Measurements from ENCODE around the gene RPL36A.

The RPL36A gene

GRCh38 chrX:101390664-101391525, at the start of gene RPL36A:
RPL36A (plus strand) TSS chrX:101391011; CDS start chrX:101391044, 33 bp downstream.
- in situ Hi-C loops (cut with HindIII; ENCODE audit: low sequenced_read_pairs): no loop called here

- in situ Hi-C loops (cut with HindIII; ENCODE audit: low sequenced_read_pairs): loop anchor here (5.0 kb wide), 1 partner anchor 34 kb away; no protein-coding TSS in a partner anchor
These were observed 42.9 kb upstream of the RPL36A start for GRCh38 chrX:101347859-101348451.

GRCh38 chrX:101348452-101349192, 42.2 kb upstream of the RPL36A start, which contains the start of gene TIMM8A:
TIMM8A (minus strand) TSS chrX:101348742; CDS start chrX:101348664, 78 bp downstream.
- in situ Hi-C loops (cut with HindIII; ENCODE audit: low sequenced_read_pairs): loop anchor here (5.0 kb wide), 1 partner anchor 34 kb away; no protein-coding TSS in a partner anchor

- in situ Hi-C loops (cut with HindIII; ENCODE audit: low sequenced_read_pairs): loop anchor here (5.0 kb wide), 1 partner anchor 33 kb away; no protein-coding TSS in a partner anchor
These were observed 41.6 kb upstream of the RPL36A start for GRCh38 chrX:101349193-101349562.

GRCh38 chrX:101357166-101357795, 33.5 kb upstream of the RPL36A start:
- in situ Hi-C loops (cut with HindIII; ENCODE audit: low sequenced_read_pairs): no loop called here

GRCh38 chrX:101359966-101360365, 30.8 kb upstream of the RPL36A start:
- in situ Hi-C loops (cut with HindIII; ENCODE audit: low sequenced_read_pairs): no loop called here

GRCh38 chrX:101360390-101360789, 30.4 kb upstream of the RPL36A start:
- in situ Hi-C loops (cut with HindIII; ENCODE audit: low sequenced_read_pairs): no loop called here

GRCh38 chrX:101362116-101362515, 28.7 kb upstream of the RPL36A start:
- in situ Hi-C loops (cut with HindIII; ENCODE audit: low sequenced_read_pairs): no loop called here

GRCh38 chrX:101362757-101363156, 28.1 kb upstream of the RPL36A start:
- in situ Hi-C loops (cut with HindIII; ENCODE audit: low sequenced_read_pairs): no loop called here

GRCh38 chrX:101365301-101365795, 25.5 kb upstream of the RPL36A start:
- in situ Hi-C loops (cut with HindIII; ENCODE audit: low sequenced_read_pairs): no loop called here

- in situ Hi-C loops (cut with HindIII; ENCODE audit: low sequenced_read_pairs): no loop called here
These were observed 22.0 kb upstream of the RPL36A start for GRCh38 chrX:101368800-101369199.

- in situ Hi-C loops (cut with HindIII; ENCODE audit: low sequenced_read_pairs): no loop called here
These were observed 21.1 kb upstream of the RPL36A start for GRCh38 chrX:101369687-101370086.

- in situ Hi-C loops (cut with HindIII; ENCODE audit: low sequenced_read_pairs): no loop called here
These were observed 19.8 kb upstream of the RPL36A start for GRCh38 chrX:101370888-101371504.

GRCh38 chrX:101377547-101377946, 13.3 kb upstream of the RPL36A start:
- in situ Hi-C loops (cut with HindIII; ENCODE audit: low sequenced_read_pairs): no loop called here

GRCh38 chrX:101383679-101384205, 7.1 kb upstream of the RPL36A start:
- in situ Hi-C loops (cut with HindIII; ENCODE audit: low sequenced_read_pairs): loop anchor here (5.0 kb wide), 1 partner anchor 36 kb away; the partner anchor contains the start of gene TIMM8A

- in situ Hi-C loops (cut with HindIII; ENCODE audit: low sequenced_read_pairs): no loop called here
These were observed 5.7 kb upstream of the RPL36A start for GRCh38 chrX:101385026-101385684.

- in situ Hi-C loops (cut with HindIII; ENCODE audit: low sequenced_read_pairs): no loop called here
These were observed 4.8 kb upstream of the RPL36A start, which contains the start of gene BTK for GRCh38 chrX:101385795-101386541. BTK (minus strand) TSS chrX:101386191; CDS start chrX:101375284, 10,907 bp downstream.

GRCh38 chrX:101386542-101386885, 4.3 kb upstream of the RPL36A start:
- in situ Hi-C loops (cut with HindIII; ENCODE audit: low sequenced_read_pairs): no loop called here

- in situ Hi-C loops (cut with HindIII; ENCODE audit: low sequenced_read_pairs): no loop called here
These were observed 2.2 kb upstream of the RPL36A start for GRCh38 chrX:101388604-101389003.
